MM.1S (cell line): Measurements from ENCODE around the gene EDNRA.

Experiments used
- CTCF ChIP-seq: fragments of 300-600 bp; sonication (generic); IDR thresholded peaks from 2 replicates; pipeline ENCODE4 v1.5.1; 2016; ENCODE audit warnings: antibody characterized with exemption, low read length, mixed read lengths
- EZH2 ChIP-seq: fragments of 300-600 bp; sonication (generic); optimal IDR thresholded peaks from 2 replicates; pipeline ENCODE3; 2017; ENCODE audit warnings: low read depth, mild to moderate bottlenecking, antibody characterized with exemption, low read length, mixed read lengths
- EZH2phosphoT487 ChIP-seq: fragments of 300-600 bp; sonication (generic); IDR thresholded peaks from 2 replicates; pipeline ENCODE4 v1.6.1; 2018; ENCODE audit warnings: antibody characterized with exemption, low read length

- TF ChIP-seq CTCF: no peak
- TF ChIP-seq EZH2: no peak
- TF ChIP-seq EZH2phosphoT487: no peak
These were observed 3.5 kb upstream of the EDNRA start for GRCh38 chr4:147477439-147477838.
